ENCODE measurements around the gene PI16.

GRCh38 chr6:36915599-36915998, 38.9 kb upstream of the PI16 start:
- no peak for TF ChIP-seq CTCF (IDR thresholded peaks at IDR 0.05)
- no peak for TF ChIP-seq POLR2A (IDR thresholded peaks at IDR 0.05)
